OCI-LY7 (cell line): ENCODE data around the gene PCDHGA5. TPM values are rescaled to one million over a fixed set of nuclear protein-coding genes. Genes with fewer than 3 reads are reported as not detected.

Experiments used
- BruUV-seq: library from RNA; stranded (reverse); fragments of 400-500 nt; replicated peaks from 2 replicates; lab custom pipeline; 2021; lab: Mats Ljungman, UMichigan
- CTCF ChIA-PET: fragments of 300-600 bp; sonication (Branson Sonifier 250); formaldehyde crosslinking; loops from one replicate; lab custom pipeline; 2022; ENCODE audit warnings: antibody characterized with exemption; ENCODE audit not compliant: unreplicated experiment; lab: Charles Lee
- POLR2A ChIA-PET: fragments of 300-600 bp; sonication (Branson Sonifier 250); formaldehyde crosslinking; loops from one replicate; lab custom pipeline; 2022; ENCODE audit warnings: antibody characterized with exemption; lab: Charles Lee
- DNase-seq: peaks from one replicate; pipeline ENCODE4 v3.0.0-alpha.2; 2015; ENCODE audit warnings: low spot score
- H2AFZ ChIP-seq: fragments of 200-600 bp; sonication (generic), shearing (Covaris generic); 2 replicates; pipeline ENCODE4 v1.6.1; 2014; ENCODE audit warnings: mild to moderate bottlenecking, antibody characterized with exemption, low read length, moderate library complexity
- H3K27ac ChIP-seq: fragments of 200-600 bp; sonication (generic); 2 replicates; pipeline ENCODE4 v1.5.1; 2014; ENCODE audit warnings: mixed run types, low read depth, mild to moderate bottlenecking, moderate library complexity, low read length, inconsistent platforms; ENCODE audit not compliant: poor library complexity, severe bottlenecking
- H3K36me3 ChIP-seq: fragments of 200-600 bp; sonication (generic); 2 replicates; pipeline ENCODE4 v1.6.1; 2014; ENCODE audit warnings: mild to moderate bottlenecking, antibody characterized with exemption, low read length, moderate library complexity, mixed read lengths; ENCODE audit not compliant: insufficient read depth
- H3K4me1 ChIP-seq: fragments of 200-600 bp; sonication (generic); 2 replicates; pipeline ENCODE4 v1.5.1; 2014; ENCODE audit warnings: mild to moderate bottlenecking, low read length; ENCODE audit not compliant: insufficient read depth, poor library complexity, severe bottlenecking
- H3K4me2 ChIP-seq: fragments of 200-600 bp; sonication (generic); 2 replicates; pipeline ENCODE4 v1.6.1; 2014; ENCODE audit warnings: mild to moderate bottlenecking, low read length
- H3K4me3 ChIP-seq: fragments of 200-600 bp; sonication (generic); 2 replicates; pipeline ENCODE4 v1.5.1; 2014; ENCODE audit warnings: mild to moderate bottlenecking, low read depth, low read length; ENCODE audit not compliant: poor library complexity, severe bottlenecking
- H3K79me2 ChIP-seq: fragments of 200-600 bp; sonication (generic); 2 replicates; pipeline ENCODE4 v1.6.1; 2016; ENCODE audit warnings: low read depth, mild to moderate bottlenecking, low read length, moderate library complexity, mixed read lengths; ENCODE audit not compliant: insufficient read depth
- H3K9me2 ChIP-seq: fragments of 200-600 bp; sonication (generic); 2 replicates; pipeline ENCODE4 v1.6.1; 2016; ENCODE audit warnings: mild to moderate bottlenecking, low read length, mixed read lengths; ENCODE audit not compliant: insufficient read depth
- H3K9me3 ChIP-seq: fragments of 200-600 bp; sonication (generic); 2 replicates; pipeline ENCODE4 v1.6.1; 2014; ENCODE audit warnings: mild to moderate bottlenecking, mixed run types, low read length, mixed read lengths
- H4K20me1 ChIP-seq: fragments of 200-600 bp; sonication (generic); 2 replicates; pipeline ENCODE4 v1.6.1; 2014; ENCODE audit warnings: mild to moderate bottlenecking, antibody characterized with exemption, low read length, moderate library complexity, mixed read lengths; ENCODE audit not compliant: insufficient read depth
- EZH2phosphoT487 ChIP-seq: fragments of 200-600 bp; sonication (generic); IDR thresholded peaks from 2 replicates; pipeline ENCODE4 v1.6.1; 2018; ENCODE audit warnings: low read depth, borderline replicate concordance, mild to moderate bottlenecking, mixed run types, antibody characterized with exemption, low read length, moderate library complexity, mixed read lengths
- intact Hi-C: fragments of 100-400 bp; cut with micrococcal nuclease; formaldehyde crosslinking; loops from one replicate; pipeline ENCODE4 v1.10.0; 2022; ENCODE audit not compliant: unreplicated experiment
- total RNA-seq, 2 experiments: library from RNA; depleted of rRNA in 1 of 2; stranded (reverse); fragments of >200 nt in 1 of 2; shearing (Covaris generic) in 1 of 2; gene quantifications; 2 replicates each; pipeline ENCODE4 v1.2.3, GENCODE V29; 2014 to 2022
- TF ChIP-seq, protein P1 (sequence below): fragments of 200-600 bp; sonication (generic); conservative IDR thresholded peaks from 2 replicates; pipeline ENCODE4 v1.5.1; 2014; ENCODE audit warnings: mild to moderate bottlenecking, antibody characterized with exemption, low read length, moderate library complexity, mixed read lengths

Gene PCDHGA5
- total RNA-seq, 2 experiments from 2014 or later, result 4.9 to 5.2 TPM

DNA sequence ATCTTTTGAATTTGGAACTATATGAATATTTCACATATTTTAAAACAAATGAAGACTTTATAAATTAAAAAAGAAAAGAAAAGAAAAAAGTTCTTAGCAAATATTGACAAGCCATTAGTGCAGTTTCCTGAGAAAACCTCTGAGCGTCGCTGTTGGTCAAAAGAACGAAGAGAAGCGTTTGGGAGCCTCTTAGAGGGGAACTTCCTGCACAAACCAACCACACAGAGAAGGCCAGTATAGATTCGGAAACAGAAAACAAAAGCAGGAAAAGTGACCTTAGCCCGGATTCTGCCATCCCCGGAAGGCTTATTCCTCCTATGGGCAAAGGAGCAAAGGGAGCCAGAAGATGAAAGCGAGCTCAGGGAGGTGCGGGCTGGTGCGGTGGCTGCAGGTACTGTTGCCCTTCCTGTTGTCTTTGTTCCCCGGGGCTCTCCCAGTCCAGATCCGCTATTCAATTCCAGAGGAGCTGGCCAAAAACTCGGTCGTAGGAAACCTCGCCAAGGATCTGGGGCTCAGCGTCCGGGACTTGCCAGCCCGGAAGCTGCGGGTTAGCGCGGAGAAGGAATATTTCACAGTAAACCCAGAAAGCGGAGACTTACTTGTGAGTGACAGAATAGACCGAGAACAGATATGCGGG, 4.1 kb upstream of the PCDHGA5 start, which contains the start of gene PCDHGB2:
PCDHGB2 (plus strand) TSS at position 205 of the 637 bp plus-strand sequence; CDS start at position 347, 142 bp downstream.
- BruUV-seq, result TSS peak; percentile 72
- H3K9me2 ChIP-seq, result no peaks in the 10 kb centered on the region
- intact Hi-C loops, result loop anchor here (1.0 to 10.0 kb wide), 4 partner anchors 52 to 204 kb away; partner anchors contain the start of genes PCDHB10, PCDHB11, PCDHGA10 and PCDHGC3
- H4K20me1 ChIP-seq, result no peaks in the 10 kb centered on the region
- peak within 1 kb of the TSS; percentile 63 for H2AFZ ChIP-seq
- no peaks in the 10 kb centered on the region; the same call in 1 of the 2 replicates for H3K9me3 ChIP-seq
- H3K27ac ChIP-seq, result peak within 1 kb of the TSS; percentile 21
- ChIA-PET CTCF (interaction anchor here (0.6 to 1.2 kb wide), 4 partner anchors 10 to 198 kb away, joined by 3 to 7 read pairs (median 4); partner anchors contain the start of gene PCDHGB7), POLR2A (interaction anchor here (1.0 to 1.2 kb wide), 3 partner anchors 61 to 204 kb away, joined by 3 to 6 read pairs (median 3); partner anchors contain the start of gene PCDHGA11)
- DNase-seq, result peak; percentile 85
- H3K4me2 ChIP-seq, result peak within 1 kb of the TSS; percentile 70
- H3K4me1 ChIP-seq, result peaks cover 42% of the 10 kb centered on the region
- H3K36me3 ChIP-seq, result peaks cover 15% of the 10 kb centered on the region
- peaks cover 24% of the 10 kb centered on the region; the same call in 1 of the 2 replicates for H3K79me2 ChIP-seq
- peak within 1 kb of the TSS; percentile 65 for H3K4me3 ChIP-seq
- TF ChIP-seq EZH2phosphoT487, result no peak
- TF ChIP-seq, protein P1, sequence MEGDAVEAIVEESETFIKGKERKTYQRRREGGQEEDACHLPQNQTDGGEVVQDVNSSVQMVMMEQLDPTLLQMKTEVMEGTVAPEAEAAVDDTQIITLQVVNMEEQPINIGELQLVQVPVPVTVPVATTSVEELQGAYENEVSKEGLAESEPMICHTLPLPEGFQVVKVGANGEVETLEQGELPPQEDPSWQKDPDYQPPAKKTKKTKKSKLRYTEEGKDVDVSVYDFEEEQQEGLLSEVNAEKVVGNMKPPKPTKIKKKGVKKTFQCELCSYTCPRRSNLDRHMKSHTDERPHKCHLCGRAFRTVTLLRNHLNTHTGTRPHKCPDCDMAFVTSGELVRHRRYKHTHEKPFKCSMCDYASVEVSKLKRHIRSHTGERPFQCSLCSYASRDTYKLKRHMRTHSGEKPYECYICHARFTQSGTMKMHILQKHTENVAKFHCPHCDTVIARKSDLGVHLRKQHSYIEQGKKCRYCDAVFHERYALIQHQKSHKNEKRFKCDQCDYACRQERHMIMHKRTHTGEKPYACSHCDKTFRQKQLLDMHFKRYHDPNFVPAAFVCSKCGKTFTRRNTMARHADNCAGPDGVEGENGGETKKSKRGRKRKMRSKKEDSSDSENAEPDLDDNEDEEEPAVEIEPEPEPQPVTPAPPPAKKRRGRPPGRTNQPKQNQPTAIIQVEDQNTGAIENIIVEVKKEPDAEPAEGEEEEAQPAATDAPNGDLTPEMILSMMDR, result peak; percentile 94

DNA sequence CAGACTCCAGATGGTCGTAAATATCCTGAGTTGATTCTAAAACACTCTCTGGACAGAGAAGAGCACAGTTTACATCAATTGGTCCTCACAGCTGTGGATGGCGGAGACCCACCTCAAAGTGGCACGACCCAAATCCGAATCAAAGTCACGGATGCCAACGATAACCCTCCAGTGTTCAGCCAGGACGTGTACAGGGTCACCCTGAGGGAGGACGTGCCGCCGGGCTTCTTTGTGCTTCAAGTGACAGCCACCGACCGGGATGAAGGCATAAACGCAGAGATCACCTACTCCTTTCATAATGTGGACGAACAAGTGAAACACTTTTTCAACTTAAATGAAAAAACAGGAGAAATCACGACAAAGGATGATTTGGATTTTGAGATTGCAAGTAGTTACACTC, 3.3 kb upstream of the PCDHGA5 start:
- H3K4me3 ChIP-seq, result peak overlapping the region; percentile 65

More for the DNA sequence above, 3.3 kb upstream of the PCDHGA5 start:
- H3K4me1 ChIP-seq, result peaks cover 41% of the 10 kb centered on the region
- H4K20me1 ChIP-seq, result no peaks in the 10 kb centered on the region
- H3K4me2 ChIP-seq, result peak overlapping the region; percentile 70
- peaks cover 22% of the 10 kb centered on the region for H3K36me3 ChIP-seq
- H3K27ac ChIP-seq, result no peak overlapping the region
- ChIA-PET POLR2A (interaction anchor here (1.2 kb wide), 1 partner anchor 203 kb away, joined by 6 read pairs; no protein-coding TSS in a partner anchor), CTCF (interaction anchor here (1.2 kb wide), 1 partner anchor 9 kb away, joined by 4 read pairs; no protein-coding TSS in a partner anchor)
- TF ChIP-seq, protein P1, result no peak
- H3K79me2 ChIP-seq, result peaks cover 24% of the 10 kb centered on the region; the same call in 1 of the 2 replicates
- no peaks in the 10 kb centered on the region; the same call in 1 of the 2 replicates for H3K9me3 ChIP-seq
- DNase-seq, result no peak
- H2AFZ ChIP-seq, result no peak overlapping the region; the same call in 1 of the 2 replicates
- no peaks in the 10 kb centered on the region for H3K9me2 ChIP-seq
- BruUV-seq, result no TSS peak
- intact Hi-C loops, result loop anchor here (5.0 kb wide), 1 partner anchor 117 kb away; the partner anchor contains the start of gene PCDHGC3
